Iris pigment epithelial cell (primary cell): ENCODE measurements around the gene TOM1L2.

Source experiments
- DNase-seq: peaks from one replicate; pipeline ENCODE4 v3.0.0-alpha.2; 2011; ENCODE audit warnings: low read depth

The TOM1L2 gene

GRCh38 chr17:17898673-17899072 is 73.5 kb downstream of the TOM1L2 start:
- no peak for DNase-seq

DNA sequence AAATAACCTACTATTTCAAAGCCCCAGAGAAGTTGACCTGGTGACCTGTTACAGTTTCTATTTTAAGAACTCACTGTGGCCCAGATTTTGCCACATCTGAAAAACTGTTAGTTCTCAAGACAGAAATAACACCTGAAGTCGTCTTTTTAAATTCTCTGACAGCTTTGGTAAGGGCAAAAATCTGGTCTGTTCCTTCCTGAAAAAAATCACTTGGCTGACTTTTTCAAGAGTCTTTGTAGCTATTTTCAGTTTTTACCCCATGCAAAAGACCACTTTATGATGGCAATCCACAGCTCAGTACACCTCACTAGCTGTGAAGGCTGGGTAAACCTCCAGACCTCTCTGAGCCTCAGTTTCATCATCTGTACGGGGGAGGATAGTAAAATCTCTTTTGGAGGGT is 74.8 kb downstream of the TOM1L2 start:
- no peak for DNase-seq

DNA sequence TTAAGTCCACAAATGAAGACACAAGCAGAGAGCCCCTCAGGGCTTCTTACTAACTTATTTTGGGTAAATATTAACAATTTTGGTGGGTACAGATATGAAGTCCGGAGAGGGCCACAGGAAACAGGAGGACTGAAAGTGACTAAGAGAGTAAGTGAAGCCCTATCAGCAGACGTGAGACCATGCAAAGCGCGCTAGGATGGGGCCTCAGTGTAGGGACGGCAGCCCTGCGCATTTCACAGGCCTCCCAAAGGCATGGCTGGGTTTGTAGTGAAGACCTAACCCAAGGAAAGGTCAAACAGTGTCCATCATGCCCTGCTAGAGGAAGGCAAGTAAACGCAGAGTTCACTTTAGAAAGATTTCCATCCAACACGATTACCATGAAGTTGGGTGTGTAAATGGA is 75.5 kb downstream of the TOM1L2 start:
- no peak for DNase-seq

DNA sequence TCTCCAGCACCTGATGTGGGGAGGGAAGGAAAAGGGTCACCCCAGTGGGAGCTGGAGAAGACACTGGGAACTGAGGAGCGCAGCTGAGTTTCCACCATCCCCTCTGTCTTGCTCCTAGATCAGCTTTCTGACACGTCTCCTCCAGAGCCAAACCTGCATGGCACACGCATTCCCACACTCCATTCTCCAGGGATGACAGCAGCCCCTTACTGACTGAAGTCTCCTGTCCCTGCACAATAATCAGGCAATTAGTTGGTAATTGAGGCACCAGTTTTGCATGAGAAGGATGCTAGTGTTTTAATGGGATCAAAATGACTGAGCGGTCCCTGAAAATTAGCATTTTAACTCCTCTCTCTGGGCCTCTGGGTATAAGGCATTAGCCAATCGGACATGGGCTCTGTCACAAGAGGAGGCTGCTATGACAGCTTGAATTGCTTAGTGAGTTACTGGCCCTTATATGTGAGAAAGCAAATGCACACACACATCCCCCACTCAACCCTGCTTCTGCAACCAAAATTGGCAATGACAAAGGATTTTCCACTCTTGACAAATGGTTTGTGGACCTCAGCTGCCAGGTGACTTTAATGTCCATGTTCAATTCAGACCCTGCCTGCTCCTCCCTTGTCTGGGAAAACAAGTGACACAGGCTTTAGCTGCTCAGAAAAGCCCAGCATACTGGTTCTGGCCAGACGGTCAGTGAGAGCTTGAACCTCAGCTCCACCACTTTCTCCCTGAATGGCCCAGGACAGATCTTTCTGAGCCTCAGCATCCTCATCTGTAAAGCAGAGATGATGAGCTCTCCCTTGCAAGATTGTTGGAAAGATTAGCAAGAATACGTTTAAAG is 78.2 kb downstream of the TOM1L2 start:
- no peak for DNase-seq

- no peak for DNase-seq
Observed at GRCh38 chr17:17892731-17893130, 79.5 kb downstream of the TOM1L2 start.

- DNase-seq, result no peak
Observed at GRCh38 chr17:17892009-17892408, 80.2 kb downstream of the TOM1L2 start.

DNA sequence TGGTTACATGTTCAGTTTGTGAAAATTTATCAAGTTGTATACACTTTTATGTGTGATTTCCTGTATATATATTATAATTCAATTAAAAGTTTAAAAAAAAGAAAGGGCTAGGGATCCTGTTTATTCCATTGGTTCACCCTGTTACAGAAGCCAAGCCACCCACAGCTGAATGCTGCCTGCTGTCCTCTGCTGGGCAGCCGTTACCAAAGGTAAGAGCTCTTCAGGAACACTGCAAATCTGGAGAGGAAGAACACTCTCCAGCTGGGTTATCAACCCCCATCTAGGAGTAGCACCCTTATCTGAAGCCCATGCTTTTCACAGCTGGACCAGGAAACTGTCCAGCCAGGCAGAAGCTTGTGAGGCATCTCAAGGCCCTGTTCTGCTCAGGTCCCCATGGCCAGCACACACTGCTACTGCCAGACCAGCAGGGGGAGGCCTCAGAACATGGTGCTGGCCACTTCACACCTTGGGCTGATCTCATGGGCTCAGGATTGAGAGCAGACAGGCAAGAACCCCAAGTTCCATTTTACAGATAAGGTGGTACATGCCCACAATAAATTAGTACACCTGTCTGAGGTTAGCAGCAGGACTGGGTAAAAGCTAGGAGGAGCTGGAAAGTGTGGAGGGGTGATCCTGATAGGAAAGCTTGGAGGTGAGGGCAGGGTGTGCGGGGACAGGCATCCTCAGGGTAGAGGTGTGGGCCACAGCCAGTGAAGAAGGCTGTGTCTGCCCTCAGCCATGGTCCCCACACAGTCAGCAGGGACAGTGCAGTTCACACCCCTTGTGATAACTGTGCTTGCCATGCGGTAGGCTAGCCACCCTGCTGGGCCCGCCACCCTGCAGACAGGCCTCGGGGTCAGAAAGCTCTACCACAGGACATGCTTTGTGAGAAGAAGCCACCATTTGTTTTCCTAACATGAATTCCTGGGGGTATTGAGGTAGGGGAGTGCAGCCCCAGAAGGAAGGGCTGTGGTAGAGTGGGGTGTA is 81.1 kb downstream of the TOM1L2 start:
- DNase-seq, result peak; percentile 81

DNA sequence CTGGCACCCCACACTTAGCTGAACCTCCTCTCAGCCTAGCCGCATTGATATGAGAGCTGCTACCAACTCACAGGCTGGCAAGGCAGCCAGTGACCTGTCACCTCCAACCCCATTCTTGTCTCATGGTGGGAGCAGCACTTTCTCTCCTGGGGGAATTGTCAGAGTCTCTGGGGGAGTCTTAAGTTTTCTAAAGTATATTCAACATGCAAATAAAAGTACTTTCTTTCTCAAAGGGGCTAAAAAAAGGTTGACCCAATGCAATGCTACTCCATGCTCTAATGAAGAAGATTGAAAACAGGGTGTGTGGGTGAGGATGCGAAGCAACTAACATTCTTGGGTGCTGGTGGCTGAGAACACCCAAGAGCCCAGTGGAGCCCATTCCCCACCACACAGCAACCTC is 82.3 kb downstream of the TOM1L2 start:
- no peak for DNase-seq

GRCh38 chr17:17888821-17889220 is 83.4 kb downstream of the TOM1L2 start:
- DNase-seq, result no peak

DNA sequence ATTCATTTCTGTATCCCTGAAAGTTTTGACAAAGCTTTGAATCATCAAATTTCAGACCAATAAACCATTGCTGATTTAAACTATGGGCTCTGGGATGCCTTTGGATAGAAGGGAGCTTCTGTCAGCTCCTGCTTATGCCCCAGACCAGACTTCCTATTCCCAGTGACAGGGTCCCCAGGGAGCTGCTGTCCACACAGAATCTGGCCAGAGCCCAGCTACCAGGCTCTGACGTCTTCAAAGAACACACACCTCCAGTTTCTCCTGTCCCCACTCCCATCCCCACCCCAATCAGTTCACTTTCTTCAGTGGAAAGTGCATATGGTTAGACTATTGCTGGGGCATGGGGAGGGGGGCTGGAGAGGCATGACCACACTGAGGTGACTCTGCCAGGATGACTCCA is 83.8 kb downstream of the TOM1L2 start:
- DNase-seq, result no peak

GRCh38 chr17:17887752-17888304 is 84.4 kb downstream of the TOM1L2 start:
- DNase-seq, result no peak

DNA sequence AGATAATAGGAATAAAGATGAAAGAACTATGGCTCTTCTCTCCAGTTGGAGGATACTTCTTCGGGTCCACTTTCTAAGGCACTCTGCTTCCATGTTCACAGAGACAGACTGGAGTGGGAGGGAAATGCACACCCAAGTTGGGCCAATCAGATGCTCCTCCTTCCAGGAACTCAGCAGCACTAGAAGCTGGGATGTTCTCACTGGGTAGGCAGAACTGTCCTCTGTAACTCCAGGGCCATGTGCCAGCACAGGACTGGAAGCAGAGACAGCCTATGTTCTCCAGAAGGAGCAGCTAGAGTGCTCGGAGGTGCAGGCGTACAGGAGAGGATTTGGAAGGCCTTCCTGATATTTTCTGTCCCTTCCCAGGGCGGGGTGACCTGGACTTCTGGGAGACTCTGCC is 85.5 kb downstream of the TOM1L2 start:
- DNase-seq, result no peak

DNA sequence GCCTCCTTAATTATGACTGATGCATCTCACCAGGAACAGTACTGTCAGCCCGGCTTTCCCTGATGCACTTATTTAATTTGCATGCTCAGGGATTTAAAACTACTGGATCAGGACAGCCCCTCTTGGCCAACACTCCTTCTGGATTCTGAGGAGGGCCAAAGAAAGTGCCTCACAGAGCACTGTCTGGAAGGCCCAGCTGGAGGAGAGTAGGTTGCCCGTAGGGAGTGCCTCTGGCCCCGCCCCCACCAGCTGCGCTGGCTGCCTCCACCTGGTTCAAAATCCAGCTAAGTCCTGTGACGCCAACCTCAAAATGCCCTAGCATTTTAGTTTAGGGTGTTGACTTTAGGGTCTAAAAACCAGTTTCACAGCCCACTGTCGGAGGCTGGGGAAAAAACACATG is 86.0 kb downstream of the TOM1L2 start:
- no peak for DNase-seq

DNA sequence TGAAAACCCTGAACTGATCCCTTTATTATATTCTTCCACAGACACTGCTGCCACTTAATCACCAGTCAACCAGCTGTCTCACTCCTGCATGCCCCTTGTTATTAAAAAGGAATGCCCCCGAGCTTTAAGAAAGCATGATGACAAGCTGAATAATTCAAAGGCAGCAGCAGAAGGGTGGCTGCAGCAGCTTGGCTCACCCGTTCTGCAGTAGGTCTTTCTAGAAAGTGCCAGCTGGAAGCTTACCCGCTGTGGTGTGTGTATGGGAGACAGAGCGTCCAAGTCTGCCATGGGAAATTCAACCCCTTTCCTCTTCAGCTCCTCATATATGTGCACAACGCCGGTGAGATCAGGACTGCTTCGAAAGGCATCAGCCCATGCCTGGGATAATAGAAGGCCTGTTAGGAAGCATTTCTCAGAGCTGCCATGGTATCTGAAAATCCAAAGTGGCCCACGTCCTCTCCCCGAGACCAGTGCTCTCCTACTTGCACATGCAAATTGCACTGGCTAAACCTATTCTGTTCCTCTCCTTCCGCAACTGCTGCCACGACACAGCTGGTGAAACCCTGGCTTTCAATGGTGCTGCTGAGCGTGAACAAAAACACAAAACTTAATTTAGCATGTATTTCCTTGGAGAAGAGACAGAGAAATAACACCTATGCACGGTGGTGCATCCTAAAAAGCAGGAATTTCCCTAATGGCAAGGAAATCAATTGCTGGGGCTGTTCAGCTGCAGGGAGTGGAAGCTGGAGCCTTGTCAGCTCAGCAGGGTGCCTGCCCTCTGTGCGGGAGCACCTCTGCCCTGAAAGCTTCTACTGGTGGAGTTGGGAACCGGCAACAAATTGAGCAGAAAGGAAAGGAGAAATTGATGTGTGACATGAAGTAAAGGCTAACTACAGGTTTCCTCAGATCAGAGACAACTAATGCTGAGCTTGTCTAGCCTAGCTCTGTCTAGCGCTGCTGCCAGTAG is 87.5 kb downstream of the TOM1L2 start:
- DNase-seq, result no peak

GRCh38 chr17:17883801-17884200 is 88.4 kb downstream of the TOM1L2 start:
- no peak for DNase-seq

DNA sequence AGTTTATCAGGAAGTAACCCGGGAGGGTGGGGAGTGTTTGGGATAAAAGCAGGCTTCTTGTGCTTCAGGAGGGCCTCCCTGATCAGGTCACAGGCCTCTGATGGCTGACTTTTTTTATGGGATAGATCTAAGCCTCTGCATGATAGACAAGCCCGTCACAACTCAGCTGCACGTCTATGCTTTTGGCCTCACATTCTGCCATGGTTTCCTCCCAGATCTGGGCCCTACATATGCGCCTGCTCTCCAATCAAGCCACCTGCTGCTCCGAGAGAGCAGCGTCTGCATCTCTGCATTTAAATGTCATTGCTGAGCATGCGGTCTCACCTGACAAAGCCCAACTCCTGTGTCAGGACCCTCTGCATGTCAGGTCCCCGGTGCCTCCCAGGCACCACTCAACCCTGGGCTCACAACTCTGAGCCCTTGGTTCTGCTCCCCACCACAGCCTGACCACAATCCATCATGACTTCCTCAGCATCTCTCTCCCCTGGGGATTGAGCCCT is 90.1 kb downstream of the TOM1L2 start:
- no peak for DNase-seq

GRCh38 chr17:17880577-17881196 is 91.5 kb downstream of the TOM1L2 start:
- no peak for DNase-seq

GRCh38 chr17:17877529-17878358 is 94.5 kb downstream of the TOM1L2 start:
- DNase-seq, result peak; percentile 85

DNA sequence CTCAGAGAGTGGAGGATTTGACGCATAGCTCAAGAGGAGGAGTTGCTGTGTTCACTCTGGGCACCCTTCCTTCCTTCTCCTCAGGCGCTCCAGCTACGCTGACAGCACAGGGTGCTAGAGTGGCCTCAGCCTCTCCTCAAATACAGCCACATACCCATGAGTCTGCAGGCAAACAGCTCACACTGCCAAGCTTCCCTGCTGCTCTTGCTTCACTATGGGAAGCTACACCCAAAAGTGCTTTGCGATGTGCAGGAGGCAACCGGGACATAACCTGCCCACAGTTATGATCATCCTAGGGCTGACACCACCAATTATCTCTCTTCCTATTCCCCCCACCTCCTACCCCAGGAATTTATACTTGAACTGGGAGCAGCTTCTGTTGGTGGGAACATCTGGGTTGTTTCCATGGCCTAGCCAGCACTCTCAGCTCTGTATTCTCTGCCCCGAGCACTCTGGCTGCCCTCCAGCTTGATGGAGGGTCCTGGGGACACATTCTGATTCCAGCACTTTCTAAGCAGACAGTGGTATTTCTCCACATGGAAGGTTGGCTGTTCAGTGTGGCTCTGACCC is 95.2 kb downstream of the TOM1L2 start:
- peak; percentile 40 for DNase-seq

GRCh38 chr17:17874478-17874877 is 97.7 kb downstream of the TOM1L2 start:
- peak; percentile 67 for DNase-seq
